KOPT-K1 (cell line): ENCODE results near the gene KTN1.

Experiments
- H3K27ac ChIP-seq: fragments of 200-600 bp; sonication (generic); 2 replicates; pipeline ENCODE4 v1.5.1; 2016; ENCODE audit warnings: antibody characterized with exemption, mild to moderate bottlenecking, low read depth, low read length; ENCODE audit not compliant: poor library complexity, severe bottlenecking
- H3K36me3 ChIP-seq: fragments of 200-600 bp; sonication (generic); 2 replicates; pipeline ENCODE4 v1.5.1; 2017; ENCODE audit warnings: antibody characterized with exemption, mild to moderate bottlenecking, low read length, moderate library complexity; ENCODE audit not compliant: insufficient read depth
- H3K9me3 ChIP-seq: fragments of 200-600 bp; sonication (generic); 2 replicates; pipeline ENCODE4 v1.5.1; 2017; ENCODE audit warnings: antibody characterized with exemption, low read length, mild to moderate bottlenecking; ENCODE audit not compliant: insufficient read depth, poor library complexity, severe bottlenecking

KTN1 gene

DNA sequence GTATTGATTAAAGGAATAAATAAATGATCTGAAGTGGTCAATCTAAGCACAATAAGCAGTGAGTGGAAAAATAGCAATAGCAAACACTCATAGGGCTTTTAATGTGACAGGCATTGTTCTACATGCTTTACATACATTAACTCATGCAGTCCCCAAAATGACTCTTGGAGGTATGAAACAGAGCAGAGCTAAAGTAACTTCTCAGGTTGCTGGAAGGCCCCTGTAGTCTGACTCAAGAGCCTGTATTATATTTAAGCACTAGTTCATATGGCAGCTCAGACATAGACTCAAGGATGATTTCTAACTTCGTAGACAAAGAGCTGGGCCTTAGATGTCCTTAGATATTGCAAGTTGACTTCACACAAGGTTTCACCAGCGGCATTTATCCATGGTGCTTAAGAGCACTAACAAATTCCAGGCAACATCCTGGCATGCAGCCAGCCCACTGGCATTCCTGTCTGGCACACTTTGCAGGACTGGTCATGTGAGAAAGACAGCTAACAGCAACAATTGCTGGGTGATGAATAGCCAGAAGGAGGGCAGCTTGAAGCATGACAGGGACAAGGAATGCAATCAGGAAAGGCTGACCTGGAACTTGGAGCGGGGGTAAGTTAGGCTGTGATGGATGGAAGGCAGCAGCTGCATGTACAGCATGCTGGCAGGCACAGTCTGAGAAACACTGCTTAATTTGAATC lies 22.9 kb upstream of the KTN1 start:
- Histone ChIP-seq H3K27ac (no peak overlapping the region), H3K9me3 (no peaks in the 10 kb centered on the region), H3K36me3 (no peaks in the 10 kb centered on the region)

DNA sequence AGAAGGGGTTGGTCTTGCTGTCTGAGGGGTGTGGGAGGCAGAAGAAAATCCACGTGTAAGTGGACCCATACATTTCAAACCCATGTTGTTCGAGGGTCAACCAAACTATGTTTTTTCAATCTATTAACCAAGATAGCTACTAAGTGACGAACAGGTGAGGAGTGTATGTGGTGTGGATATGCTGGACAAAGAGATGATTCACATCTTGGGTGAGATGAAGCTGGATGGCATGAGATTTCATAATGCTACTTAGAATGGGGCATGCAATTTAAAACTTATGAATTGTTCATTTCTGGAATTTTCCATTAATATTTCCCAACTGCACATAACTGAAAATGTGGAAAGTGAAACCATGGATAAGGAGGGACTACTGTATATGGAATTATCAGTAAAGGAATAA lies 17.9 kb upstream of the KTN1 start:
- H3K36me3 ChIP-seq: no peaks in the 10 kb centered on the region
- H3K27ac ChIP-seq: no peak overlapping the region
- H3K9me3 ChIP-seq: no peaks in the 10 kb centered on the region

DNA sequence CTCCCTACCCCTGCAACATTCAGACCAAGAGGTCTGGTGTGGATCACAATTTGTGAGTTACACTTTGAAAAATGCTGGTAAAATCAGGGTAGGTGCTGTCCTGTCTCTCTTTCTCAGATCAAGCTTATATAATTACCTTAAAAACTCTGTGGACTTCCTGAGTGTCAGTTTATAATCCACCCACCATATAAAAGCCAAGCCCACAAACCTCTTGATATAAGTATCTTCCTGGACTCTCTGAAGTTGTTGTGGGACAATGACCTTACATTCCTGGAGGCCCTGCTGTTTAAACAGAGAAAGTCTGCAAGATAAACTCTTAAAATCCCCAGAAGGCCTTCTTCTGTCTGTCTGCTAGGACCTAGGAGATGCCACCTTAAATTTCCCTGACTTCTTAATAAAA lies 11.4 kb upstream of the KTN1 start:
- H3K27ac ChIP-seq: no peak overlapping the region
- no peaks in the 10 kb centered on the region for H3K36me3 ChIP-seq
- H3K9me3 ChIP-seq: no peaks in the 10 kb centered on the region

GRCh38 chr14:55571125-55571889 lies 8.7 kb upstream of the KTN1 start:
- no peak overlapping the region for H3K27ac ChIP-seq
- H3K9me3 ChIP-seq: no peaks in the 10 kb centered on the region
- no peaks in the 10 kb centered on the region for H3K36me3 ChIP-seq

DNA sequence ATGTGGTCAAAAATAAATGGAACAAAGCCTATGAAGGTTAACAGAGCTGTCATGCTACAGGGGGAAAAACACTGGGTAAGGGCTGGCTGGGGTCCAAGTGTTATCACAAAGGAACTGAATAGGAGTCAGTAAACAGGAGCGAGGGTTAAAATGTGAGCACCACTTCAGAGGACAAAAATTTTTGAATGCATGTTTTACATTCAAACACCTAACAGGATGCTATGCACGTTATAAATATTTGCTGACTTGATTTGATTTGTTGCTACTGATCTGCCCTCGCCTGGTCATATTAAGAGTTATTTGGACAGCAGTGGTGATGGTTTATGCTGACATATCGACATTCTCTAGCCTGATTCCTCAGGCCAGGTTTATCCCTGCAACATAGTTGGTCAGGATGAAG lies 7.4 kb upstream of the KTN1 start:
- no peak overlapping the region for H3K27ac ChIP-seq
- H3K36me3 ChIP-seq: no peaks in the 10 kb centered on the region
- no peaks in the 10 kb centered on the region for H3K9me3 ChIP-seq

GRCh38 chr14:55574988-55575387 lies 5.0 kb upstream of the KTN1 start:
- H3K36me3 ChIP-seq: no peaks in the 10 kb centered on the region

DNA sequence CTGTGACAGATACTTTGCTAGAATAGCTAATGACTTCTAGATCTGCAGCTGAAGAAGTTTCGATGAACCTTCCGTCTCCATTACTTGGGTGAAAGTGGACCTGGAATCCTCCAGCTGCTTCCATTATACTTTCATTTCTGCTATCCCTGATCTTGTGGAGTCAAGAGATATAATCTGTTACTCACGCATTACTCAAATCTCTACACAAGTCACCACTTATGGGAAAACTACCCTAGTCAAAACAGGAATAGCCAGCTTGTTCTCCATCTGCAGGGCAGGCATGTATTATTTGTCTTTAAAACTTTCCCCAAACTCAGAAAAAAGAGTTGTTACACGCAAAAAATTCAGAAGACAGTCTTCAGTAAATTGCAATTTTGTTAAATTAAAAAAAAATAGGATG lies 2.8 kb upstream of the KTN1 start:
- H3K36me3 ChIP-seq: no peaks in the 10 kb centered on the region
- H3K9me3 ChIP-seq: no peaks in the 10 kb centered on the region
- no peak overlapping the region for H3K27ac ChIP-seq

More at GRCh38 chr14:55574988-55575387, 5.0 kb upstream of the KTN1 start:
- no peaks in the 10 kb centered on the region for H3K9me3 ChIP-seq
- H3K27ac ChIP-seq: no peak overlapping the region

DNA sequence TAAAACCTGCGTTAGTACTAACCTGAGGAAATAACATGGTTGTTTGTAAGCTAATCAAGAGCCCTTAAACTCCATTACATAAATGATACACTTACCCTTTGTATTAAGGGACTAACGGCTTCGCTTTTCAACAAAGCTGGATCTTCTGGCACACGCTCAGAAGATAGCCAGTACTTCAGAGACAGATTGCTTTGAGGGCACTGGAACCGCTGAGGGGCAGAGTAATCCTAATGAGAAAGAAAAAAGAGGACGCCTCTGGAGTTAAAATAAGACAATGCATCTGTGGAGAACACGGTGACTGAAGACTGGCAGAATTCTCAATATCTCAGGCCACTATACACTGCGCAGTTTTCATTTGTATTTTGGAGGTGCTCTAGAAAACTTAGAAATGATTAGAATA lies 1.5 kb upstream of the KTN1 start:
- Histone ChIP-seq H3K9me3 (no peaks in the 10 kb centered on the region), H3K27ac (no peak overlapping the region), H3K36me3 (no peaks in the 10 kb centered on the region)

DNA sequence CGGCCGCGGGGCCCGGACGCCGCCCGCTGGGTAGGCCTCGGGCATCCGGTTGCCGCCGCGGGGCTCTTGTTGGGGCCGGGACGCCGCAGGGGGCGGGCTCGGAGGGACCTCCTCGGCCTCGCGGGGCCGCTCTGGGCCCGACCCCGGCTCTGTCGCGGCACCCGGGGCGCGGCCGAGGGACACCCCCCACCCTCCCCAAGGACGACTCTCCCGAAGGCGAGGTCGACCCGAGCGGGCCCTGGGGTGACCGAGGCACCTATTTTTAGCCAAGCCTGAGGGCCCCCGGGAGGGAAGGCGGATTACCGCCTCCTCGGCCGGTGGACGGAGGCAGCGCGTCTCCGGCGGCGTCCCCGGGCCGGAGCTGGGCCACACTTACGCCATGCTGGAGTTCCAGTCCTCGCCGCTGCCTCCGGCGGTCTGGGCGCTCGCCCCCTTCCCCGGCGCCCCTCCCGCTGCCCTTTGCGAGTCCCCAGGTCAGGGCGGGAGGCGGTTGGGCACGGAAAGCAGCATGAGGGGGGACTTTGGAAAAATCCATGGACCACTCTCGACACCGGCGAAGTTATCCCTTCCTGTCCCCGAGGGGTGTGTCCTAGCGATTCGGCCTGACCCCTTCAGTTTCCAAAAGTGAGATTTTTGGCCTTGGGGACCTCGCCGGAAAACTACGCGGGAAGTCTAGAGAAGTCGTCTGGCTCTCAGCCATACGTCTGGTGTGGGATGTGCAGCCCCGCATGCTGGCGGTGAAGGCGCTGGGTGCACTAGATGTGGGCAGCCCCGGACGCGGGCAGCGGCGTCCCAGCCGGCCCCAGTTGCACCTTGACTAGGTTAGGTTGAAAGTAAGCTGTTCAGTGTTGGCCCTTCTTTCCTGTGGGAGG lies 699 bp downstream of the KTN1 start:
- Histone ChIP-seq H3K9me3 (no peaks in the 10 kb centered on the region), H3K36me3 (no peaks in the 10 kb centered on the region), H3K27ac (peak overlapping the region; percentile 86)

DNA sequence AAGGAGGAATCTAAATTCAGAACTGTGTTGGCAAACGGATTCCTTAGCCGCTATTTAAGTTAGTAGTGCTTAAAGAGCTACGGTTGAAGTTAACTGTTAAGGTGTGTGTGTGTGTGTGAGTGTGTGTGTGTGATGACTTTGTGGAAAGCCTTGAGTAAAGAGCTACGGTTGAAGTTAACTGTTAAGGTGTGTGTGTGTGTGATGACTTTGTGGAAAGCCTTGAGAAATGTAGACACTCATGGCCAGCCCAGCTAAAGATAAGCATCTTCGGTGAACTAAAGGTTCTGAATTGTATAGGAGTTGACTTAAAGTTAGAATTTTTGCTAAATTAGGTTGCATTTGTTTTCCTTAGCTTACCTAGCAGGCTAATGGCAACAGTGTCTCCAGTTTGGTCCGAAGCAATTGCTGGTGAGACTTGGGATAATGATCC lies 1.4 kb downstream of the KTN1 start:
- H3K36me3 ChIP-seq: no peaks in the 10 kb centered on the region
- H3K27ac ChIP-seq: peak overlapping the region; percentile 86

GRCh38 chr14:55582746-55583145 lies 2.7 kb downstream of the KTN1 start:
- Histone ChIP-seq H3K36me3 (no peaks in the 10 kb centered on the region), H3K9me3 (no peaks in the 10 kb centered on the region), H3K27ac (no peak overlapping the region)

More for the DNA sequence above, 1.4 kb downstream of the KTN1 start:
- H3K9me3 ChIP-seq: no peaks in the 10 kb centered on the region

DNA sequence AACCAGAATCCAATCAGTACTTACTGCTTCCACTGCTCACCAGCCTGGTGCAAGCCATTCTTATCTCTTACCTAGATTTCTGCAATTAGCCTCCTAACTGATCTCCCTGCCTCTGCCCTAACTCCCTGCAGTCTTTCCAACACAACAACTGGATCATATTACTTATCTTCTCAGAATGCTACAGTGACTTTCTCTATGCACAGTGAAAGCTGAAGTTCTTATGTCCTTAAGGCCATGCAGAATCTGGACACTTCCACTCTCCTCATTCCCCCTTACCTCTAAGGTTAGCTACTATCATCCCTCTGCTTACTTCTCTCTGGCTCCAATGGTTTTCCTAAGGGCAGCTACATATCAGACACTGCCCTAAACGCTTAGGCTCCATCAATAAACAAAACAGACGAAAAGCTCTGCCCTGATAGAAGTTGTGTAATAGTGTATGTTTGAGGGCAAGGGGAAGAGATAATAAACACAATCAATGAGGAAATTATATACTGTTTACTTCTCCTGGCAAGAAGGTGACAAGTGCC lies 4.0 kb downstream of the KTN1 start:
- Histone ChIP-seq H3K36me3 (no peaks in the 10 kb centered on the region), H3K9me3 (no peaks in the 10 kb centered on the region), H3K27ac (no peak overlapping the region)

DNA sequence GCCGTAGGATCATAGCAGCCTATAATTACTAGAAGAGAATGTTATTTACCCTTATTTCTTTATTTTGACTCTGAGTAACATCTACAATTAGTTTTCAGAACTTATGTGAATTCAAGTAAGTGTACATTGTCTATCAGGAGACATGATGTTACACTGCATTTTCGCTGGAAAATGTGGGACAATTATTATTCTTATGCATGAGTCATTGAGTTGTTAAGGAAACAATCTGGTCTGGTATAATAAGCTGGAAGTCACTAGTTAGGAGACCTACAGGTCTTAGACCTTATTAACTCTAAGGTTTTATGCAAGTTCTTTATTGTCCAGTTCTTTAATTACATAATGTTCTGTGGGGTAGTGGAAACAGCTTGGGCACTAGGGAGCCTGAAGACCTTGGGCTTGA lies 5.8 kb downstream of the KTN1 start:
- Histone ChIP-seq H3K27ac (no peak overlapping the region), H3K36me3 (no peaks in the 10 kb centered on the region), H3K9me3 (no peaks in the 10 kb centered on the region)

- Histone ChIP-seq H3K9me3 (no peaks in the 10 kb centered on the region), H3K36me3 (no peaks in the 10 kb centered on the region), H3K27ac (no peak overlapping the region)
Measured at GRCh38 chr14:55586411-55586810, 6.4 kb downstream of the KTN1 start.

GRCh38 chr14:55587847-55588246 lies 7.8 kb downstream of the KTN1 start:
- no peaks in the 10 kb centered on the region for H3K9me3 ChIP-seq
- no peaks in the 10 kb centered on the region for H3K36me3 ChIP-seq
- no peak overlapping the region for H3K27ac ChIP-seq
